Pulmonary artery endothelial cell (primary cell): ENCODE results near the gene PLCH1. TPM values are rescaled to one million over a fixed set of nuclear protein-coding genes. Genes with fewer than 3 reads are reported as not detected.
"Not testable (repeated sequence)": the region's sequence is repeated elsewhere in the genome, so short reads cannot be mapped to it uniquely, and the experiment has no call there.

Experiments used
- DNase-seq: peaks from one replicate; pipeline ENCODE4 v3.0.0-alpha.2; 2011; ENCODE audit warnings: low read depth, low spot score
- total RNA-seq: library from RNA; depleted of rRNA; stranded (reverse); fragments of >200 nt; gene quantifications from 2 replicates; pipeline ENCODE4 v1.2.3, GENCODE V29; 2014

PLCH1 gene
- total RNA-seq, 1 donor from 2014 or later, result 0.07 TPM

- no peak for DNase-seq
Measured at GRCh38 chr3:155420881-155421486, 323.9 kb downstream of the PLCH1 start.

- no peak for DNase-seq
Measured at GRCh38 chr3:155420406-155420805, 324.5 kb downstream of the PLCH1 start.

- no peak for DNase-seq
Measured at GRCh38 chr3:155418407-155418806, 326.5 kb downstream of the PLCH1 start.

- no peak for DNase-seq
Measured at GRCh38 chr3:155417119-155417517, 327.8 kb downstream of the PLCH1 start.

- no peak for DNase-seq
Measured at GRCh38 chr3:155416500-155417118, 328.3 kb downstream of the PLCH1 start.

- no peak for DNase-seq
Measured at GRCh38 chr3:155412904-155413303, 332.0 kb downstream of the PLCH1 start.

- no peak for DNase-seq
Measured at GRCh38 chr3:155411500-155412223, 333.2 kb downstream of the PLCH1 start.

- no peak for DNase-seq
Measured at GRCh38 chr3:155409336-155409735, 335.5 kb downstream of the PLCH1 start.

GRCh38 chr3:155407971-155408370, 336.9 kb downstream of the PLCH1 start:
- DNase-seq, result no peak

- no peak for DNase-seq
Measured at GRCh38 chr3:155407331-155407730, 337.5 kb downstream of the PLCH1 start.

- no peak for DNase-seq
Measured at GRCh38 chr3:155404486-155404885, 340.4 kb downstream of the PLCH1 start.

- no peak for DNase-seq
Measured at GRCh38 chr3:155402656-155403055, 342.2 kb downstream of the PLCH1 start.

GRCh38 chr3:155398046-155398445, 346.8 kb downstream of the PLCH1 start:
- DNase-seq, result no peak

- DNase-seq, result not testable (repeated sequence)
Measured at GRCh38 chr3:155394896-155395295, 350.0 kb downstream of the PLCH1 start.

GRCh38 chr3:155394240-155394639, 350.6 kb downstream of the PLCH1 start:
- DNase-seq, result no peak

GRCh38 chr3:155393316-155393715, 351.6 kb downstream of the PLCH1 start:
- no peak for DNase-seq

- no peak for DNase-seq
Measured at GRCh38 chr3:155392138-155392537, 352.7 kb downstream of the PLCH1 start.

GRCh38 chr3:155391551-155391958, 353.3 kb downstream of the PLCH1 start:
- no peak for DNase-seq

- DNase-seq, result no peak
Measured at GRCh38 chr3:155391104-155391503, 353.8 kb downstream of the PLCH1 start.

- DNase-seq, result no peak
Measured at GRCh38 chr3:155390351-155390750, 354.5 kb downstream of the PLCH1 start.

- DNase-seq, result no peak
Measured at GRCh38 chr3:155388417-155388816, 356.5 kb downstream of the PLCH1 start.

- no peak for DNase-seq
Measured at GRCh38 chr3:155387571-155387970, 357.3 kb downstream of the PLCH1 start.

GRCh38 chr3:155386919-155387318, 358.0 kb downstream of the PLCH1 start:
- no peak for DNase-seq
